A549 treated with RU486 at 1 μM for 4 hours (cell line): ENCODE data around the gene GPRIN3. TPM values are rescaled to one million over a fixed set of nuclear protein-coding genes. Genes with fewer than 3 reads are reported as not detected.

ENCODE experiments used
- total RNA-seq: library from RNA; stranded (reverse); fragments of 200-300 nt; extraction: Qiagen RNA extraction; gene quantifications from 5 replicates; pipeline ENCODE4 v1.2.3, GENCODE V29; 2022; ENCODE audit warnings: low read depth

Gene GPRIN3
- total RNA-seq, result 1.6 to 5.8 TPM (median 5.6 TPM) in 5 replicates

DNA sequence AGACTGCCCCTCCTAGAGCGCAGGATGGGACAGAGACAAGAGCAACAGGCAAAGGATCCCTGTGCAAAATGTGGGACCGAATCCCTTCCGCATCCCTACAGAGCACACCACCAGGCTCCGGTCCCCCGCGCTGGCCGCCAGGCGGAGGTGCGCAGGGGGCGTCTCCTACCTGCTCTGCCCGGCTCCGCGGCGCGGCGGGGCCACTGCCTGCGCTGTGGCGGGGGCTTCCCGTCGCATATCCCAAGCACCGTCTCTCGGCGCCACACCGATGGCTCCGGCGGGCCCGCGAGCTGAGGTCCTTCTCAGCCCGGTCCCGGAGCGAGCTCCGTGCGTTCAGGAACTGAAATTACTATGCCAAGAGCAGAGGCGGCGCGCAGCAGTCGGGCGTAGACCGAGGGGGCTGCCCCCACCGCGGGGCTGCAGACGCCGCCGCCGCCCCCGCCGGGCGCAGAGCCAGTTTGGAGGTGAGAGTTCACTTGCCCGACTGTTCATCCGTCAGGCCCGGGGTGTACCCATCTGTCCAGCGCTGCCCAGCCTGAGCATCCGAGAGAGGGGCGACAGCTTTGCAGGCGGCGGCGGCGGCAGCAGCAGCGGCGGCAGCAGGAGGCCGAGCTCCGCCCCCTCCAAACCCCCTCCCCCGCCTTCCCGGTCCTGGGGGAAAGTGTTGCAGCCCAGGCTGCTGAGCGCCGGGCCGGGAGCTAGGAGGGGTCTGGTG is at the start of gene GPRIN3:
Gene GPRIN3, minus strand, starts transcription at position 355 of the 715 bp plus-strand sequence. CDS start 57,690 bp downstream, outside the sequence.

Other genes starting within 250 kb of the GPRIN3 start
- gene TIGD2, start 196.3 kb downstream of the GPRIN3 start, total RNA-seq, result 2.6 to 6.0 TPM (median 4.9 TPM) in 5 replicates